Activated CD4-positive, CD25-positive, alpha-beta regulatory T cell treated with anti-CD3 and anti-CD28 coated beads, Interleukin-2, amount 50 U/mL, for 16 hours (primary cell): ENCODE measurements around the gene PGR.

Experiments
- DNase-seq: peaks from one replicate; pipeline ENCODE4 v3.0.0-alpha.2; 2020; ENCODE audit warnings: low read depth, low spot score

Gene PGR

GRCh38 chr11:101129203-101129943, at the start of gene PGR:
TSS of gene PGR (minus strand) at chr11:101129813. CDS start at chr11:101129070, 743 bp downstream.
- DNase-seq = no peak

DNA sequence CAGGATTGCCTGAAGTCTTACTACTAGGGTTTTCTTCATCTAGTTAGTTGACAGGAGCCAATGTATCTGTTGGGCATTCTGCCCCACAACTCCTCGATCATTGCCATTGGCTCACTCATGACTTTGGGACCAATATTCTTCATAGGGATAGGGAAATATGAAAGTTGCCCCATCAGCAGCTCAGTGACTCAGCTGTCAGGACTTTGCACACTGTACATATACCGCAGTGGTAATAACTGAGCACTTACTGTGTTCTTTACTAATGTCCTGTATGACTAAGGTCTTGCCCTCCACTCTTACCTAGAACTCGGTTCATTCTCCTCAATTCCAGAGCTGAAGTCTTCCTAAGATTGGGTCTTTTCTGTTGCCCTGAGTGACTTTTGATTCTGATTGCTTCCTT, 46.8 kb upstream of the PGR start:
- DNase-seq = no peak

GRCh38 chr11:101169944-101170343, 40.3 kb upstream of the PGR start:
- no peak for DNase-seq

- DNase-seq = no peak
Observed at GRCh38 chr11:101166038-101166437, 36.4 kb upstream of the PGR start.

- DNase-seq = no peak
Observed at GRCh38 chr11:101158119-101158518, 28.5 kb upstream of the PGR start.

DNA sequence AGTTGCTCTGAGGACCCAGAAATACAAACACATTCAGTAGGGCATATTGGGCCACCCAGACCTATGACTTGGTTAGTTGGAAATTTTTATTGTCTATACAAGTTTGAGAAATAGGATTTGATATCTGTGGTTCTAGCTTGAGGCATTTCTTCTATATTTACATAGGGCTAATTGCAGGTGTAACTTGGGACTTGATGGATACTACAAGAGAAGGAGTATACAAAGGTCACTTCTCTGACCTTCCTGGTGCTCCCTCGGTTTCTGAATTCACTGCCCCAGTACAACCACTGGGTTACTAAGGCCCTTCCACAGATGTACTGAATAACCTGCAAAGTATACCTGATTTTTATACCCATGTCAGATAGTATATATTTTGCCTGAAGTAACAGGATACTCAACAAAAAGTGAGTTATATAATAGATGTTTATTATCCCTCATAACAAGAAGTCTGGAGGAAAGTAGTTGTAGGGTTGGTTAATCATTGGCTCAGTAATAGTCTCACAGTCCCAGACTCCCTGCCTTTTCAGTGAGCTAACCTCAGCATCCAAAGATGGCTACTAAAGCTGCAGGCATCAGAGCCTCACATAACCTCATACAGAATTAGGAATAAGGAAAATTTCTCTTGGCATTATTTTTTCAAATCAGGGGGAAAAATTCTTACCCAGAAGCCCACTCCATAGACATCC, 8.8 kb upstream of the PGR start:
- DNase-seq = no peak

DNA sequence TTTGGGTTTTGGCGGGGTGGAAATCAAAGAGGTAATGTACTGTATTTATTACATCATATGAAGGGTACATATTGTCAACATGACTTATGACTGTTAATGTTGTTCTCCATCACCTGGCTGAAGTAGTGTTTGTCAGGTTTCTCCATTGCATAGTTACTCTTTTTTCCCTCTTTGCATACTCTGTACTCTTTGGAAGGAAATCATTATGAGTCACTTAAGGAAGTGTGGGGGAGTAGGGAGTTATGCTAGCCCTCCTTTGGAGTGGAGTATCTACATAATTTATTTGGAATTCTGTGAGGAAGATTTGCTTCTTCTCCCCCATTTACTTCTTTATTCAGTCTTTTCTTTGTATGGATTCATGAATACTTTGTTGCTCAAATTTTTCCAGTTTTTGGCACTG, 3.6 kb upstream of the PGR start:
- no peak for DNase-seq

DNA sequence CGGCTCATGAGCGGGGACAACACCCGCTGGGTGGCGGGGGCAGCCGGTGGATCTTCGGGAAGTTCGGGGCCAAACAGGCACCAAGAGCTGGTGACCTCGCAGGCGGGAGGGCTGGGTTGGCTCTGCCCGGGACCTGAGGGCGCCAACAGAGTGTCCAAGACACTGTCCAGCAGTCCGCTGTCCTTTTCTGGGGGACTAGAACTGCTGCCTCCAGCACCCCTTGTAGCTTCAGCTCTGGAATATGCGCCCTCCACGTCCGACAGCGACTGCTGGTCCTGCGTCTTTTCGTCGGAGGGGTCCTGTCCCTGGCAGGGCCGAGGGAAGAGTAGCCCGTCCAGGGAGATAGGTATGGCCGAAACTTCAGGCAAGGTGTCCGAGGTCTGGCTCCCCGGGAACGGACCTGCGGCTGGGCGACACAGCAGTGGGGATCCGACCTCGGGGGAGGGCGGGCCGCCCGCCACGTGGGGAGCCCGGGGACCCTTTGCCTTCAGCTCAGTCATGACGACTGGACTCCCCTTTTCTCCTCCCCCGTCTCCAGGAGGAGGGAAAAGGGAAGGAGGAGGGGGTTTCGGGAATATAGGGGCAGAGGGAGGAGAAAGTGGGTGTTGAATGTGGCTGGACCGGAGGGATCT, 926 bp downstream of the PGR start:
- DNase-seq = no peak

DNA sequence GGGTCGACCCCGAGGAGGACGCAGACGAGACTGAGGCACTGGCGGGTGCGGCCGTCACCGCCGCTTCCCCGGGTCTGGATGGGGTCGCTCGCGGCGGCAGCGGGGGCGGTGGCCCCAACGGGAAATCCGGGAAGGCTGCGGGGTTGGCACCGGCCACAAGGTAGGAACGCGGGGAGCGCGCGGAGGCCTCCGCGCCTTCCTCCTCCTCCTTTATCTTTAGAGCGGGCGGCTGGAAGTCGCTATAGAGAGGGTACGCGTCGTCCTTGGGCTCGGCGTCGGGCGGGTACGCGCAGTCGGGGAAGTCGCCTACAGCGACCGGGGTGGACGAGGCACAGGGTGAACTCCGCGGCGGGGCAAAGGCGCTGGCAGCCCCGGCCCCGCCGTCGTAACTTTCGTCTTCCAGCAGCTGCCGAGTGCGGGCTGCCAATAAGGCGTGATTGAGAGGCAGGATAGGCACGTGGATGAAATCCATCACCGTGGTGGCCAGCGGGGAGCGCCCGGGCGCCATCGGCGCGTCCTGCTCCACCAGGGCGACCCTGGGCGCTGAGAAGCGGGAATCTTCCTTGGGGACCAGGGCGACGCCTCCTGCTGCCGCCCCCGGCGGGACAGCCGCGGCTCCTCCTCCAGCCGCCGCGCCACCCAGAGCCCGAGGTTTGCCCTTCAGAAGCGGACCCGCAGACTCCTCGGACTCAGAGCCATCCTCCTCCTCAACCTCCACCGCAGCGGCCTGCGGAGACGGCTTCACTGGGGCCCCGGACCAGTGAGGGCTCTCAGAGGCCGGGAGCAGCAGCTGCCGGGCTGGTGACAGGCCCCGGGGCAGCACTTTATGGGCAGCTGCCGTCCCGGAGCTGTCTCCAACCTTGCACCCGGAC, 1.7 kb downstream of the PGR start:
- no peak for DNase-seq

- DNase-seq = no peak
Observed at GRCh38 chr11:101127197-101127698, 2.4 kb downstream of the PGR start.

DNA sequence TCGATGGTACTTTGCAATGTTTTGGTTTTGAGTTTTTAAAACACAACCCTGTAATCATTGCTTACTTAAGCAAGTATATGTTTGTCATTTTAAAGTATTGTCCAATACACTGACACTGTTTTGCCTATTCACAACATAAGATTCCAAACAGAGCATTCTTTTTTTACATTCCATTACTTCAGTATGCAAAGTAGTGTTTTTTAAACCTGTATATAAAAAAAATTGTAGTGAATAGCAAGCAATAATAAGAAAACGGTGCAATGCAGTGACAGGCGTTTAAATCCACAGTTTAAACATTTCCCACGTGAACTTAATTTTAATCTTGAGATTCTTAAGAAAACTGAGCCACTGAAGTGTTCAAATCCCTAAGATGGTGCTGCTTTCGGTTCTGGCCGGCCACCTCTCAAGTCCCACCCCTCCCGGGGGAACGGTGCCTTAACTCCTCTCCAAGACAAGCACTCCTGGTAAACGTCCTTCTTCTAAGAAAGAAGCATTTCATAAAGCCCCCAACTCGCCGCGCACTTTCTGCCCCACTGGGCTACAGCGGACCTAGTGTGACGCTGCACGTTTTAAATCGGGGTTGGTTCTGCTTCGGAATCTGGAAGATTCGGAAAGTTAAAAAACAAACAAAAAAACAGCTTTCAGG, 2.9 kb downstream of the PGR start:
- no peak for DNase-seq

GRCh38 chr11:101115671-101116160, 13.9 kb downstream of the PGR start:
- no peak for DNase-seq

- no peak for DNase-seq
Observed at GRCh38 chr11:101113540-101113939, 16.1 kb downstream of the PGR start.

DNA sequence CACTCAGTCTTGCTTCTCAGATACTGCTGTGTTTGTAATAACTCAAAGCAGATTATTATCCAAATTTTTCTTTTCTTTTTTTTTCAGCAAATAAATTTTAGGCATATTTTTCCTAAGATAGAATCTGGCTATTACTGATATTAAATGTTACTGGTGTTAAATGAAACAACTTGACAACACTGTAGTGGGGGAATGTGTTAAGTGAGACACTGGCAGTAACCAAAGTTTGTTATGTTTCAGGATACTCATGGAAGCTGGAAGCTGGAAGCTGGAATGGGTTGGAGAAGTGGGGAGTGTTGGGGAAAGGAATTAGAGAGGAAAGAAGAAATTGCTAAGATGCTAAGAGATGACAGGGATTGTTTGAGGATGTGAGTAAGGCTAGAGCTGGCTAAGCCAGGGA, 24.9 kb downstream of the PGR start:
- DNase-seq = no peak

GRCh38 chr11:101103433-101103832, 26.2 kb downstream of the PGR start:
- DNase-seq = no peak

GRCh38 chr11:101100601-101101000, 29.0 kb downstream of the PGR start:
- no peak for DNase-seq

DNA sequence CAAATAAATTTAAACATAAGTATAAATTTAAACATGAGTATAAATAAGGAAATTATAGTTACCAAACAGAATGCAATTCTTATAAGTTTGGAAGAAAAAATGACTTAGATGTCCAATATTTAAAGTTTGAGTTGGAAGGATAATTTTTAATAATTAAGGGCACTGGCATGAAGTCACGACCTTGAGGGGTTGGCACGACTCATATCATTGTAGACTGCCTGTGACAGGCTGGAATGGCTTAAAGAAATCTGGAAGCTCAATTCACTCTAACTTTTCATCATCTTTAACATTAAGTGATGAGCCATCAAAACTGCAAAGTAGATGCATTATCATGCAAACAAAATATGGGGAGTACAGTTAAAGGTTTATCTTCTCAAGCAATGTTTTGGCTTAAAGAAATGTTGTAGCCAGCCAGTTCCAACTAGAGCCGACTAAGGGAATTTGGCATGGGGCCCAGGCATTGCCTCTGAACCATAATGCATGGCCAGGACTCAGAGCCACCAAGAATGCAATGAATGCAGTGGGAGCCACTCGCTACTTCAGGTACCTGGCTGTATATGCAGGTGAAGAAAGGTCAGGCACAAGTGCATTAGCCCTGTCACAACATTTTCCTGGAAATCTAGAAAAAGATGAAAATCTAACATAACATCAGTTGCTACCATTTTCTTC, 33.4 kb downstream of the PGR start:
- DNase-seq = no peak

GRCh38 chr11:101091781-101092180, 37.8 kb downstream of the PGR start:
- DNase-seq = no peak

- DNase-seq = no peak
Observed at GRCh38 chr11:101090679-101091270, 38.8 kb downstream of the PGR start.

DNA sequence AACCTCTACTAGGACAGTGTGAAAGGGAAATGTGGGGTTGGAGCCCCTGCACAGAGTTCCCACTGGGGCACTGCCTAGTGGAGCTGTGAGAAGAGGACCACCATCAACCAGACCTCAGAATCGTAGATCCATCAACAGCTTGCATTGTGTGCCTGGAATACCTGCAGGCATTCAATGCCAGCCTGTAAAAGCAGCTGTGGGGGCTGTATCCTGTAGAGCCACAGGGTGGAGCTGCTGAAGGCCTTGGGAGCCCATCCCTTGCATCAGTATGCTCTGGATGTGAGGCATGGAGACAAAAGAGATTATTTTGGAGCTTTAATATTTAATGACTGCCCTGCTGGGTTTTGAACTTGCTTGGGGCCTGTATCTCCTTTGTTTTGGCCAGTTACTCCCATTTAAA, 46.3 kb downstream of the PGR start:
- no peak for DNase-seq
